ENCODE data around the gene RGS19.

RGS19 gene

GRCh38 chr20:64082820-64083377 lies 3.6 kb upstream of the RGS19 start:
- TF ChIP-seq CTCF (conservative IDR thresholded peaks at IDR 0.05; ENCODE audit: low read depth, low read length) = no peak
- DNase-seq (ENCODE audit: low read depth) = no peak
- no peak overlapping the region for H3K4me3 ChIP-seq (ENCODE audit: low read depth, low read length)

- DNase-seq (ENCODE audit: low read depth) = no peak
- TF ChIP-seq CTCF (conservative IDR thresholded peaks at IDR 0.05; ENCODE audit: low read depth, low read length) = peak; percentile 1
- H3K4me3 ChIP-seq (ENCODE audit: low read depth, low read length) = no peak overlapping the region
Measured at GRCh38 chr20:64082126-64082731, 2.9 kb upstream of the RGS19 start.

GRCh38 chr20:64081624-64081964 lies 2.3 kb upstream of the RGS19 start:
- TF ChIP-seq CTCF (conservative IDR thresholded peaks at IDR 0.05; ENCODE audit: low read depth, low read length) = no peak
- no peak for DNase-seq (ENCODE audit: low read depth)
- H3K4me3 ChIP-seq (ENCODE audit: low read depth, low read length) = no peak overlapping the region

- no peak overlapping the region for H3K4me3 ChIP-seq (ENCODE audit: low read depth, low read length)
- TF ChIP-seq CTCF (conservative IDR thresholded peaks at IDR 0.05; ENCODE audit: low read depth, low read length) = no peak
- no peak for DNase-seq (ENCODE audit: low read depth)
Measured at GRCh38 chr20:64080813-64081623, 1.7 kb upstream of the RGS19 start.

- TF ChIP-seq CTCF (conservative IDR thresholded peaks at IDR 0.05; ENCODE audit: low read depth, low read length) = no peak
- DNase-seq (ENCODE audit: low read depth) = no peak
- peak within 1 kb of the TSS; percentile 66 for H3K4me3 ChIP-seq (ENCODE audit: low read depth, low read length)
Measured at GRCh38 chr20:64080013-64080812, 895 bp upstream of the RGS19 start, which contains the start of gene OPRL1. Gene OPRL1 (plus strand): TSS chr20:64080082. CDS start chr20:64092721, 12,639 bp downstream.

- no peak for DNase-seq (ENCODE audit: low read depth)
- TF ChIP-seq CTCF (conservative IDR thresholded peaks at IDR 0.05; ENCODE audit: low read depth, low read length) = no peak
- H3K4me3 ChIP-seq (ENCODE audit: low read depth, low read length) = peak overlapping the region; percentile 66
Measured at GRCh38 chr20:64078934-64079272, 415 bp downstream of the RGS19 start.
